Measurements from ENCODE around the gene KAT6B.

GRCh38 chr10:75014516-75015230 lies 188.3 kb downstream of the KAT6B start:
- TF ChIP-seq POLR2A (IDR thresholded peaks at IDR 0.05; ENCODE audit: low read depth, low read length) (no peak), TAF1 (IDR thresholded peaks at IDR 0.05; ENCODE audit: low read depth, low read length) (no peak), POU2F2 (IDR thresholded peaks at IDR 0.05; ENCODE audit: low read depth, low read length) (no peak)

All from GM12891 (cell line).